Mammary epithelial cell (primary cell): ENCODE measurements around the gene TAF15.

ENCODE experiments used
- CTCF ChIP-seq, 2 donors: IDR thresholded peaks in 1 of 2; conservative IDR thresholded peaks in 1 of 2; 2 replicates each; pipeline ENCODE4 v1.5.1; 2011 to 2012; ENCODE audit warnings: inconsistent platforms in 2 of 2, low read length in 2 of 2, mild to moderate bottlenecking in 2 of 2, control low read depth in 1 of 2, low read depth in 1 of 2; ENCODE audit not compliant: insufficient read depth in 1 of 2; ENCODE audit errors: extremely low read depth in 1 of 2
- EZH2 ChIP-seq: IDR thresholded peaks from 2 replicates; pipeline ENCODE4 v1.6.1; 2012; ENCODE audit warnings: low read length, inconsistent platforms, borderline replicate concordance

- no peak for TF ChIP-seq CTCF (conservative IDR thresholded peaks at IDR 0.05 in 1 of 2, IDR thresholded peaks at IDR 0.05 in 1 of 2; ENCODE audit: extremely low read depth in 1 of 2, insufficient read depth in 1 of 2, low read depth in 1 of 2, low read length in 2 of 2)
- no peak for TF ChIP-seq EZH2
Measured at GRCh38 chr17:35773679-35774425, 35.4 kb upstream of the TAF15 start.
